K562 (cell line): ENCODE data around the gene PLEKHN1. TPM values are rescaled to one million over a fixed set of nuclear protein-coding genes. Genes with fewer than 3 reads are reported as not detected.

ENCODE experiments used
- HMGN3 ChIP-seq: IDR thresholded peaks from 2 replicates; pipeline ENCODE4 v1.6.1; 2011; ENCODE audit warnings: borderline replicate concordance, low read depth, mild to moderate bottlenecking, mixed read lengths, low read length; ENCODE audit not compliant: insufficient read length; ENCODE audit errors: extremely low read depth
- ILF3 ChIP-seq: fragments of 450-650 bp; IDR thresholded peaks from 2 replicates; pipeline ENCODE4 v1.6.1; 2018; ENCODE audit warnings: antibody characterized with exemption, mild to moderate bottlenecking, moderate library complexity, borderline replicate concordance
- POLR2AphosphoS2 ChIP-seq: IDR thresholded peaks from 2 replicates; pipeline ENCODE4 v1.6.1; 2012; ENCODE audit warnings: low read length, improper control_type of control experiment
- REST ChIP-seq, 2 experiments: fragments of 450-650 bp; formaldehyde crosslinking in 1 of 2; IDR thresholded peaks; 2 replicates each; pipeline versions ENCODE4 v1.4.0 to v1.6.1; 2014 to 2020; ENCODE audit warnings: mild to moderate bottlenecking in 2 of 2, borderline replicate concordance in 1 of 2, low read depth in 1 of 2
- SIN3A ChIP-seq, 2 experiments: fragments of 150-350 bp in 1 of 2; IDR thresholded peaks; 2 replicates each; pipeline ENCODE4 v1.6.1; 2011 to 2016; ENCODE audit warnings: borderline replicate concordance in 2 of 2, low read depth in 2 of 2, low read length in 2 of 2, mild to moderate bottlenecking in 2 of 2, moderate library complexity in 2 of 2; ENCODE audit not compliant: control insufficient read depth in 1 of 2
- polyA plus RNA-seq, 8 experiments: library from polyadenylated mRNA; depleted of rRNA in 4 of 8; stranded (reverse) in 5 of 8; unstranded in 3 of 8; fragments of >200 nt; fragmentation: Nextera tagmentation in 2 of 8; fragmentation: Illumina TruSeq in 1 of 8; extraction: Ambion mirVana in 2 of 8; extraction: Trizol in 1 of 8; gene quantifications; 2 replicates each; pipeline versions ENCODE4 v1.2.1 to v1.2.3, GENCODE V29; 2011 to 2014; ENCODE audit warnings: inconsistent platforms in 1 of 8, missing spikeins in 1 of 8
- total RNA-seq, 7 experiments: library from RNA; depleted of rRNA in 6 of 7; stranded (reverse); fragments of >200 nt in 6 of 7; fragmentation: Illumina TruSeq in 2 of 7; extraction: Trizol in 2 of 7; gene quantifications; 2 replicates each; pipeline versions ENCODE4 v1.2.1 to v1.2.3, GENCODE V29; 2011 to 2021; ENCODE audit warnings: low replicate concordance in 1 of 7
- TF ChIP-seq, protein P1 (sequence below): fragments of 200-800 bp; sonication (Bioruptor generic); IDR thresholded peaks from 2 replicates; pipeline ENCODE4 v1.6.1; 2016; ENCODE audit warnings: missing genetic modification characterization, missing compliant biosample characterization
- TF ChIP-seq, protein P2 (sequence below): fragments of 200-400 bp; formaldehyde crosslinking; IDR thresholded peaks from 2 replicates; pipeline ENCODE4 v1.6.1; 2017; ENCODE audit warnings: mild to moderate bottlenecking, low read depth, low read length, moderate library complexity
- TF ChIP-seq, protein P3 (sequence below): sonication (generic); formaldehyde crosslinking; IDR thresholded peaks from 2 replicates; pipeline ENCODE4 v1.8.0; 2023; ENCODE audit warnings: mild to moderate bottlenecking, missing genetic modification reagents

PLEKHN1 gene
- total and polyA plus RNA-seq, 9 of the 15 experiments (the other 6 are each of a cell fraction or from before 2014, with no cell fraction given): 0.07 to 1.5 (median 0.13) TPM; not detected in 2

GRCh38 chr1:938088-938683 lies 28.1 kb upstream of the PLEKHN1 start (continued):
- TF ChIP-seq, protein P1, sequence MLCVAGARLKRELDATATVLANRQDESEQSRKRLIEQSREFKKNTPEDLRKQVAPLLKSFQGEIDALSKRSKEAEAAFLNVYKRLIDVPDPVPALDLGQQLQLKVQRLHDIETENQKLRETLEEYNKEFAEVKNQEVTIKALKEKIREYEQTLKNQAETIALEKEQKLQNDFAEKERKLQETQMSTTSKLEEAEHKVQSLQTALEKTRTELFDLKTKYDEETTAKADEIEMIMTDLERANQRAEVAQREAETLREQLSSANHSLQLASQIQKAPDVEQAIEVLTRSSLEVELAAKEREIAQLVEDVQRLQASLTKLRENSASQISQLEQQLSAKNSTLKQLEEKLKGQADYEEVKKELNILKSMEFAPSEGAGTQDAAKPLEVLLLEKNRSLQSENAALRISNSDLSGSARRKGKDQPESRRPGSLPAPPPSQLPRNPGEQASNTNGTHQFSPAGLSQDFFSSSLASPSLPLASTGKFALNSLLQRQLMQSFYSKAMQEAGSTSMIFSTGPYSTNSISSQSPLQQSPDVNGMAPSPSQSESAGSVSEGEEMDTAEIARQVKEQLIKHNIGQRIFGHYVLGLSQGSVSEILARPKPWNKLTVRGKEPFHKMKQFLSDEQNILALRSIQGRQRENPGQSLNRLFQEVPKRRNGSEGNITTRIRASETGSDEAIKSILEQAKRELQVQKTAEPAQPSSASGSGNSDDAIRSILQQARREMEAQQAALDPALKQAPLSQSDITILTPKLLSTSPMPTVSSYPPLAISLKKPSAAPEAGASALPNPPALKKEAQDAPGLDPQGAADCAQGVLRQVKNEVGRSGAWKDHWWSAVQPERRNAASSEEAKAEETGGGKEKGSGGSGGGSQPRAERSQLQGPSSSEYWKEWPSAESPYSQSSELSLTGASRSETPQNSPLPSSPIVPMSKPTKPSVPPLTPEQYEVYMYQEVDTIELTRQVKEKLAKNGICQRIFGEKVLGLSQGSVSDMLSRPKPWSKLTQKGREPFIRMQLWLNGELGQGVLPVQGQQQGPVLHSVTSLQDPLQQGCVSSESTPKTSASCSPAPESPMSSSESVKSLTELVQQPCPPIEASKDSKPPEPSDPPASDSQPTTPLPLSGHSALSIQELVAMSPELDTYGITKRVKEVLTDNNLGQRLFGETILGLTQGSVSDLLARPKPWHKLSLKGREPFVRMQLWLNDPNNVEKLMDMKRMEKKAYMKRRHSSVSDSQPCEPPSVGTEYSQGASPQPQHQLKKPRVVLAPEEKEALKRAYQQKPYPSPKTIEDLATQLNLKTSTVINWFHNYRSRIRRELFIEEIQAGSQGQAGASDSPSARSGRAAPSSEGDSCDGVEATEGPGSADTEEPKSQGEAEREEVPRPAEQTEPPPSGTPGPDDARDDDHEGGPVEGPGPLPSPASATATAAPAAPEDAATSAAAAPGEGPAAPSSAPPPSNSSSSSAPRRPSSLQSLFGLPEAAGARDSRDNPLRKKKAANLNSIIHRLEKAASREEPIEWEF (CRISPR knock-in tag): no peak
- TF ChIP-seq POLR2AphosphoS2: no peak
- no peak for TF ChIP-seq ILF3
- TF ChIP-seq HMGN3: no peak
- TF ChIP-seq, protein P2, sequence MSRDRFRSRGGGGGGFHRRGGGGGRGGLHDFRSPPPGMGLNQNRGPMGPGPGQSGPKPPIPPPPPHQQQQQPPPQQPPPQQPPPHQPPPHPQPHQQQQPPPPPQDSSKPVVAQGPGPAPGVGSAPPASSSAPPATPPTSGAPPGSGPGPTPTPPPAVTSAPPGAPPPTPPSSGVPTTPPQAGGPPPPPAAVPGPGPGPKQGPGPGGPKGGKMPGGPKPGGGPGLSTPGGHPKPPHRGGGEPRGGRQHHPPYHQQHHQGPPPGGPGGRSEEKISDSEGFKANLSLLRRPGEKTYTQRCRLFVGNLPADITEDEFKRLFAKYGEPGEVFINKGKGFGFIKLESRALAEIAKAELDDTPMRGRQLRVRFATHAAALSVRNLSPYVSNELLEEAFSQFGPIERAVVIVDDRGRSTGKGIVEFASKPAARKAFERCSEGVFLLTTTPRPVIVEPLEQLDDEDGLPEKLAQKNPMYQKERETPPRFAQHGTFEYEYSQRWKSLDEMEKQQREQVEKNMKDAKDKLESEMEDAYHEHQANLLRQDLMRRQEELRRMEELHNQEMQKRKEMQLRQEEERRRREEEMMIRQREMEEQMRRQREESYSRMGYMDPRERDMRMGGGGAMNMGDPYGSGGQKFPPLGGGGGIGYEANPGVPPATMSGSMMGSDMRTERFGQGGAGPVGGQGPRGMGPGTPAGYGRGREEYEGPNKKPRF: no peak
- TF ChIP-seq SIN3A (IDR thresholded peaks at IDR 0.05; ENCODE audit: borderline replicate concordance in 2 of 2, control insufficient read depth in 1 of 2, low read depth in 2 of 2, low read length in 2 of 2): no peak
- TF ChIP-seq, protein P3, sequence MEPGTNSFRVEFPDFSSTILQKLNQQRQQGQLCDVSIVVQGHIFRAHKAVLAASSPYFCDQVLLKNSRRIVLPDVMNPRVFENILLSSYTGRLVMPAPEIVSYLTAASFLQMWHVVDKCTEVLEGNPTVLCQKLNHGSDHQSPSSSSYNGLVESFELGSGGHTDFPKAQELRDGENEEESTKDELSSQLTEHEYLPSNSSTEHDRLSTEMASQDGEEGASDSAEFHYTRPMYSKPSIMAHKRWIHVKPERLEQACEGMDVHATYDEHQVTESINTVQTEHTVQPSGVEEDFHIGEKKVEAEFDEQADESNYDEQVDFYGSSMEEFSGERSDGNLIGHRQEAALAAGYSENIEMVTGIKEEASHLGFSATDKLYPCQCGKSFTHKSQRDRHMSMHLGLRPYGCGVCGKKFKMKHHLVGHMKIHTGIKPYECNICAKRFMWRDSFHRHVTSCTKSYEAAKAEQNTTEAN (CRISPR knock-in tag): no peak
- TF ChIP-seq REST (IDR thresholded peaks at IDR 0.05; ENCODE audit: borderline replicate concordance): peak; percentile 65
- TF ChIP-seq REST (CRISPR knock-in tag; IDR thresholded peaks at IDR 0.05; ENCODE audit: low read depth): no peak
